Measurements from ENCODE around the gene FAAP24.

Gene FAAP24

DNA sequence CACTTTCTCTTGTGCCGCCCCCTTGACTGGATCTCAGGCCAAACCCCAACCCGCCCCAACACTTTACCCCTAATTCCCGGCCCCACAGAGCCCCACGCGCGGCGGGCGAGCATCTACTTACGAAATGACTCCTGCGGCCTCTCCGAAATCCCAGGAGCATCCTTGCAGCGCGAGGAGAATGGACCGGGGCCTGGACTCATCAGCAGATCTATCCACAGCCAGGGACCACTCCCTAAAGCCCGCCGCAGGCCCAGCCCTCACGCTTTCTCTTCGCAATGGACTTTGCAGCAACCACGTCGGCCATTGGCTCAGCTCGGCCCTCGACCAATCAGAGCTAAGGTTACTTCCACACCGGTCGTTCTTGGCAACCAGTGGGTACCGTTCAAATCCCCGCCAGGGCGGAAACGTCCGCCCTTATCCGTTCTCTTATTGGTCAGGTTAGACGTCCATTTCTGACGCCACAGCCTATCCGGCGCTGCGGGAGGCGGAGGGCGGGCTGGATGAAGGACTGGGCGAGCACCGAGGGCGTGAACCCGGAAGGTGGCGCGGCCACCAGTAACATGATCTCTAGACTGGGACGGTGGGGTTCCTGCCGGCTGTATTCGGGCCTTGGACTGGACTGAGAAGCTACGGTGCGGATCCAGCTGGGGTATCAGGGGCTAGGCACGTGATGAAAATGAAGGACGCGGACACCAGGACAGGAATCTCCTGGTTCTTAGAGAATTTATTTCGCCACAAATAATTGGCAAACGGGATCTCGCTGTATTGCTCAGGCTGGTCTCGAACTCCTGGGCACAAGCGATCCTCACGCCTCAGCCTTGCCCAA is at the start of gene FAAP24, which contains the start of gene CEP89 (continued):
- TF ChIP-seq ZNF768 (tag by site-specific recombination; IDR thresholded peaks at IDR 0.05): no peak
- no peak for TF ChIP-seq ZFP41 (tag by site-specific recombination; IDR thresholded peaks at IDR 0.05; ENCODE audit: borderline replicate concordance)
- no peak; the same call in 1 of the 2 replicates for TF ChIP-seq ZNF366 (tag by site-specific recombination; conservative IDR thresholded peaks at IDR 0.05)
- peak; percentile 86 for TF ChIP-seq GLIS1 (tag by site-specific recombination; IDR thresholded peaks at IDR 0.05)
- peak; percentile 84 for TF ChIP-seq ZNF24 (tag by site-specific recombination; IDR thresholded peaks at IDR 0.05)
- no peak; the same call in 1 of the 2 replicates for TF ChIP-seq GLI2 (tag by site-specific recombination; IDR thresholded peaks at IDR 0.05; ENCODE audit: borderline replicate concordance, low read depth)
- no peak for TF ChIP-seq ZNF571 (tag by site-specific recombination; IDR thresholded peaks at IDR 0.05)
- TF ChIP-seq GLI4 (tag by site-specific recombination; IDR thresholded peaks at IDR 0.05): no peak; the same call in 1 of the 2 replicates
- TF ChIP-seq REPIN1 (tag by site-specific recombination; IDR thresholded peaks at IDR 0.05; ENCODE audit: low read depth): peak; percentile 90; the same call in 1 of the 2 replicates
- TF ChIP-seq ZNF514 (tag by site-specific recombination; IDR thresholded peaks at IDR 0.05): no peak
- TF ChIP-seq ZNF747 (tag by site-specific recombination; IDR thresholded peaks at IDR 0.05): no peak
- no peak for TF ChIP-seq ZNF707 (tag by site-specific recombination; IDR thresholded peaks at IDR 0.05)
- TF ChIP-seq IKZF3 (tag by site-specific recombination; IDR thresholded peaks at IDR 0.05): peak; percentile 59; the same call in 1 of the 2 replicates
- peak; percentile 97 for TF ChIP-seq ZXDB (tag by site-specific recombination; IDR thresholded peaks at IDR 0.05)
- peak; percentile 59; the same call in 1 of the 2 replicates for TF ChIP-seq OVOL3 (tag by site-specific recombination; IDR thresholded peaks at IDR 0.05)
- no peak for TF ChIP-seq ZNF274 (IDR thresholded peaks at IDR 0.05; ENCODE audit: low read length)
- no peak for TF ChIP-seq ZNF274 (tag by site-specific recombination; IDR thresholded peaks at IDR 0.05; ENCODE audit: borderline replicate concordance)
- TF ChIP-seq ZNF776 (tag by site-specific recombination; IDR thresholded peaks at IDR 0.05; ENCODE audit: borderline replicate concordance): no peak
- TF ChIP-seq ZFP3 (tag by site-specific recombination; IDR thresholded peaks at IDR 0.05; ENCODE audit: low read depth): peak; percentile 100
- TF ChIP-seq, protein P1, sequence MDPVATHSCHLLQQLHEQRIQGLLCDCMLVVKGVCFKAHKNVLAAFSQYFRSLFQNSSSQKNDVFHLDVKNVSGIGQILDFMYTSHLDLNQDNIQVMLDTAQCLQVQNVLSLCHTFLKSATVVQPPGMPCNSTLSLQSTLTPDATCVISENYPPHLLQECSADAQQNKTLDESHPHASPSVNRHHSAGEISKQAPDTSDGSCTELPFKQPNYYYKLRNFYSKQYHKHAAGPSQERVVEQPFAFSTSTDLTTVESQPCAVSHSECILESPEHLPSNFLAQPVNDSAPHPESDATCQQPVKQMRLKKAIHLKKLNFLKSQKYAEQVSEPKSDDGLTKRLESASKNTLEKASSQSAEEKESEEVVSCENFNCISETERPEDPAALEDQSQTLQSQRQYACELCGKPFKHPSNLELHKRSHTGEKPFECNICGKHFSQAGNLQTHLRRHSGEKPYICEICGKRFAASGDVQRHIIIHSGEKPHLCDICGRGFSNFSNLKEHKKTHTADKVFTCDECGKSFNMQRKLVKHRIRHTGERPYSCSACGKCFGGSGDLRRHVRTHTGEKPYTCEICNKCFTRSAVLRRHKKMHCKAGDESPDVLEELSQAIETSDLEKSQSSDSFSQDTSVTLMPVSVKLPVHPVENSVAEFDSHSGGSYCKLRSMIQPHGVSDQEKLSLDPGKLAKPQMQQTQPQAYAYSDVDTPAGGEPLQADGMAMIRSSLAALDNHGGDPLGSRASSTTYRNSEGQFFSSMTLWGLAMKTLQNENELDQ (tag by site-specific recombination; IDR thresholded peaks at IDR 0.05; ENCODE audit: low read depth): no peak
- no peak for TF ChIP-seq ZNF670 (tag by site-specific recombination; IDR thresholded peaks at IDR 0.05; ENCODE audit: low read depth)
- TF ChIP-seq, protein P2, sequence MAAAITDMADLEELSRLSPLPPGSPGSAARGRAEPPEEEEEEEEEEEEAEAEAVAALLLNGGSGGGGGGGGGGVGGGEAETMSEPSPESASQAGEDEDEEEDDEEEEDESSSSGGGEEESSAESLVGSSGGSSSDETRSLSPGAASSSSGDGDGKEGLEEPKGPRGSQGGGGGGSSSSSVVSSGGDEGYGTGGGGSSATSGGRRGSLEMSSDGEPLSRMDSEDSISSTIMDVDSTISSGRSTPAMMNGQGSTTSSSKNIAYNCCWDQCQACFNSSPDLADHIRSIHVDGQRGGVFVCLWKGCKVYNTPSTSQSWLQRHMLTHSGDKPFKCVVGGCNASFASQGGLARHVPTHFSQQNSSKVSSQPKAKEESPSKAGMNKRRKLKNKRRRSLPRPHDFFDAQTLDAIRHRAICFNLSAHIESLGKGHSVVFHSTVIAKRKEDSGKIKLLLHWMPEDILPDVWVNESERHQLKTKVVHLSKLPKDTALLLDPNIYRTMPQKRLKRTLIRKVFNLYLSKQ (tag by site-specific recombination; IDR thresholded peaks at IDR 0.05; ENCODE audit: borderline replicate concordance): no peak
- TF ChIP-seq ZNF654 (tag by site-specific recombination; IDR thresholded peaks at IDR 0.05; ENCODE audit: low read depth): no peak
- TF ChIP-seq ZNF138 (tag by site-specific recombination; IDR thresholded peaks at IDR 0.05; ENCODE audit: borderline replicate concordance): no peak
- TF ChIP-seq ZNF664 (tag by site-specific recombination; IDR thresholded peaks at IDR 0.05): peak; percentile 7; the same call in 1 of the 2 replicates
- no peak for TF ChIP-seq ZNF350 (tag by site-specific recombination; IDR thresholded peaks at IDR 0.05)
- no peak for TF ChIP-seq ZNF433 (tag by site-specific recombination; IDR thresholded peaks at IDR 0.05; ENCODE audit: low read depth)
- TF ChIP-seq PRDM1 (tag by site-specific recombination; IDR thresholded peaks at IDR 0.05): peak; percentile 24
- no peak for TF ChIP-seq ZNF423 (tag by site-specific recombination; IDR thresholded peaks at IDR 0.05)
- TF ChIP-seq ZNF10 (tag by site-specific recombination; IDR thresholded peaks at IDR 0.05): peak; percentile 97
- TF ChIP-seq, protein P3, sequence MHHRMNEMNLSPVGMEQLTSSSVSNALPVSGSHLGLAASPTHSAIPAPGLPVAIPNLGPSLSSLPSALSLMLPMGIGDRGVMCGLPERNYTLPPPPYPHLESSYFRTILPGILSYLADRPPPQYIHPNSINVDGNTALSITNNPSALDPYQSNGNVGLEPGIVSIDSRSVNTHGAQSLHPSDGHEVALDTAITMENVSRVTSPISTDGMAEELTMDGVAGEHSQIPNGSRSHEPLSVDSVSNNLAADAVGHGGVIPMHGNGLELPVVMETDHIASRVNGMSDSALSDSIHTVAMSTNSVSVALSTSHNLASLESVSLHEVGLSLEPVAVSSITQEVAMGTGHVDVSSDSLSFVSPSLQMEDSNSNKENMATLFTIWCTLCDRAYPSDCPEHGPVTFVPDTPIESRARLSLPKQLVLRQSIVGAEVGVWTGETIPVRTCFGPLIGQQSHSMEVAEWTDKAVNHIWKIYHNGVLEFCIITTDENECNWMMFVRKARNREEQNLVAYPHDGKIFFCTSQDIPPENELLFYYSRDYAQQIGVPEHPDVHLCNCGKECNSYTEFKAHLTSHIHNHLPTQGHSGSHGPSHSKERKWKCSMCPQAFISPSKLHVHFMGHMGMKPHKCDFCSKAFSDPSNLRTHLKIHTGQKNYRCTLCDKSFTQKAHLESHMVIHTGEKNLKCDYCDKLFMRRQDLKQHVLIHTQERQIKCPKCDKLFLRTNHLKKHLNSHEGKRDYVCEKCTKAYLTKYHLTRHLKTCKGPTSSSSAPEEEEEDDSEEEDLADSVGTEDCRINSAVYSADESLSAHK (tag by site-specific recombination; IDR thresholded peaks at IDR 0.05): peak; percentile 63
- TF ChIP-seq, protein P4, sequence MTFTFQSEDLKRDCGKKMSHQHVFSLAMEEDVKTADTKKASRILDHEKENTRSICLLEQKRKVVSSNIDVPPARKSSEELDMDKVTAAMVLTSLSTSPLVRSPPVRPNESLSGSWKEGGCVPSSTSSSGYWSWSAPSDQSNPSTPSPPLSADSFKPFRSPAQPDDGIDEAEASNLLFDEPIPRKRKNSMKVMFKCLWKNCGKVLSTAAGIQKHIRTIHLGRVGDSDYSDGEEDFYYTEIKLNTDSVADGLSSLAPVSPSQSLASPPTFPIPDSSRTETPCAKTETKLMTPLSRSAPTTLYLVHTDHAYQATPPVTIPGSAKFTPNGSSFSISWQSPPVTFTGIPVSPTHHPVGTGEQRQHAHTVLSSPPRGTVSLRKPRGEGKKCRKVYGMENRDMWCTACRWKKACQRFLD (tag by site-specific recombination; IDR thresholded peaks at IDR 0.05): no peak
- no peak for TF ChIP-seq ZNF266 (tag by site-specific recombination; IDR thresholded peaks at IDR 0.05; ENCODE audit: low read depth)

Data from HEK293 (cell line).